ENCODE data around the gene DIAPH1.

DIAPH1 gene

DNA sequence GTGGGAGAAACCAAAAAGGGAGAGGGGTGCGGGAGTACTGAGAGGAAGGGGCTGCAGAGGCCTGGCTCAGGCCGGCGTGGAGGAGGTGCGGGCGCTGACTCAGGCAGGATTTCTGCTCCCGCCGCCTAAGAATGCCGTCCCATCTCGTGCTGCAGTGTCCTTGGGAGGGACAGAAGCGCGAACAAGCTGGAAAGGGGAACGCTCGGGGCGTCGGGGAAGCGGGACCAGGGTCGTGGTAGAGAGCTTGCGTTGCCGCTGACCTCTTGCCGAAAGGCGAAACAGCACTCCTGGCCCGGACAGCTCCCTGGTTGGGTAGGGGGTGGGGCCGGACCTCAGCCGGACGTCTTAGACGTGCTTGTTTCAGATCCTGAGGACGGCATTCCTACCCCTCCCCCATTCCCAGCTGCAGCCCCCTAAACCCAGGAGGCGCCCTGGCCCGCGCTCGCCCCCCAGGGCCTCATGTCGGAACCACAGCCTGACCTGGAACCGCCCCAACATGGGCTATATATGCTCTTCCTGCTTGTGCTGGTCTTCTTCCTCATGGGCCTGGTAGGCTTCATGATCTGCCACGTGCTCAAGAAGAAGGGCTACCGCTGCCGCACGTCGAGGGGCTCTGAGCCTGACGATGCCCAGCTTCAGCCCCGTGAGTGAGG is 19.1 kb upstream of the DIAPH1 start:
- Histone ChIP-seq H3K9me3 (replicated peaks; ENCODE audit: insufficient read depth, low read length) (no peaks in the 10 kb centered on the region), H3K9ac (ENCODE audit: low read length) (peak overlapping the region; percentile 51; the same call in 1 of the 2 replicates), H2AFZ (ENCODE audit: low read length) (peak overlapping the region; percentile 98), H3K9me2 (replicated peaks; ENCODE audit: insufficient read depth, low read length) (no peaks in the 10 kb centered on the region), H3K4me2 (ENCODE audit: low read depth, low read length) (peak overlapping the region; percentile 95), H3K79me2 (ENCODE audit: low read length) (peaks cover 35% of the 10 kb centered on the region), H3K4me1 (ENCODE audit: low read length) (peaks cover 16% of the 10 kb centered on the region), H3K4me3 (ENCODE audit: low read length) (peak overlapping the region; percentile 81), H3K27me3 (replicated peaks; ENCODE audit: insufficient read depth, low read length) (no peaks in the 10 kb centered on the region), H3K36me3 (replicated peaks; ENCODE audit: insufficient read depth, low read length) (no peaks in the 10 kb centered on the region), H3F3A (ENCODE audit: insufficient read depth, low read length) (peaks cover 16% of the 10 kb centered on the region; the same call in 1 of the 2 replicates), H3K27ac (ENCODE audit: low read length) (no peak overlapping the region), H4K20me1 (ENCODE audit: insufficient read depth, low read length) (peaks cover 4% of the 10 kb centered on the region; the same call in 1 of the 2 replicates)
- DNase-seq = peak; percentile 48
- no peak for TF ChIP-seq EZH2 (optimal IDR thresholded peaks at IDR 0.05; ENCODE audit: low read depth, low read length)
- TF ChIP-seq, protein P1, sequence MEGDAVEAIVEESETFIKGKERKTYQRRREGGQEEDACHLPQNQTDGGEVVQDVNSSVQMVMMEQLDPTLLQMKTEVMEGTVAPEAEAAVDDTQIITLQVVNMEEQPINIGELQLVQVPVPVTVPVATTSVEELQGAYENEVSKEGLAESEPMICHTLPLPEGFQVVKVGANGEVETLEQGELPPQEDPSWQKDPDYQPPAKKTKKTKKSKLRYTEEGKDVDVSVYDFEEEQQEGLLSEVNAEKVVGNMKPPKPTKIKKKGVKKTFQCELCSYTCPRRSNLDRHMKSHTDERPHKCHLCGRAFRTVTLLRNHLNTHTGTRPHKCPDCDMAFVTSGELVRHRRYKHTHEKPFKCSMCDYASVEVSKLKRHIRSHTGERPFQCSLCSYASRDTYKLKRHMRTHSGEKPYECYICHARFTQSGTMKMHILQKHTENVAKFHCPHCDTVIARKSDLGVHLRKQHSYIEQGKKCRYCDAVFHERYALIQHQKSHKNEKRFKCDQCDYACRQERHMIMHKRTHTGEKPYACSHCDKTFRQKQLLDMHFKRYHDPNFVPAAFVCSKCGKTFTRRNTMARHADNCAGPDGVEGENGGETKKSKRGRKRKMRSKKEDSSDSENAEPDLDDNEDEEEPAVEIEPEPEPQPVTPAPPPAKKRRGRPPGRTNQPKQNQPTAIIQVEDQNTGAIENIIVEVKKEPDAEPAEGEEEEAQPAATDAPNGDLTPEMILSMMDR (IDR thresholded peaks at IDR 0.05; ENCODE audit: low read length) = peak; percentile 34
- no peak for TF ChIP-seq EZH2phosphoT487 (IDR thresholded peaks at IDR 0.05; ENCODE audit: low read length)

DNA sequence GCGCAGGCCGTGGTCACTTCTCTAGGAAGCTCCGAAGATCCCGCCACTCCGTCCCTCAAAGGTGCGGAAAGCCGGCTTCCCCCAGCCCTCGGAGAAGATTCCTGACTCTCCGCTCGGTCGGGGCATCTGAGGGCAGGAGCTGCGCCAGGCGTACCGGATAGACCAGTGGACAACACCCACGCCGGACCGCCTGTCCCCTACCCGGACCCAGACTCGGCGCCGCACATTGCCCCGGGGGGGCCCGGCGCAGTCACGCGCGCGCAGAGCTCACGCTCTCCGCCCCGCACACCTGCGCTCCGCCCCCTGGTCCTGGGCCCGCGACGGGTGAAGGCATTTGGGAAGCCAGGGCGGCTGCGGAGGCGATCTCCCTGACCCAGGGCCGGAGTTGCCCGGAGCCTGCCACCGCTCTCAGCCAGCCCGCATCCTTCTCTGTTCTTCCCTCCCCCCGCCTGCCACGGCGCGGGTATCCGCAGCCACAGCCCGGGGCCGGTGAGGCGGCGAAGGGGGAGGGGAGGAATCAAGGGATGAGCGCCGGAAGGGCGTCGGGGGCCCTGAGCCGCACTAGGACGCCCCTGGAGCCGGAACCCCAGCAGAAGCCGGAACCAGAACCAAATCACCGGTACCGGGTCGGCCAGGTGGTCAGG is 18.4 kb upstream of the DIAPH1 start:
- H3K4me3 ChIP-seq (ENCODE audit: low read length) = peak overlapping the region; percentile 81
- H2AFZ ChIP-seq (ENCODE audit: low read length) = peak overlapping the region; percentile 98
- H3F3A ChIP-seq (ENCODE audit: insufficient read depth, low read length) = peaks cover 16% of the 10 kb centered on the region; the same call in 1 of the 2 replicates
- H3K27ac ChIP-seq (ENCODE audit: low read length) = no peak overlapping the region
- H3K9me2 ChIP-seq (replicated peaks; ENCODE audit: insufficient read depth, low read length) = no peaks in the 10 kb centered on the region
- H3K9ac ChIP-seq (ENCODE audit: low read length) = peak overlapping the region; percentile 51; the same call in 1 of the 2 replicates
- H3K9me3 ChIP-seq (replicated peaks; ENCODE audit: insufficient read depth, low read length) = no peaks in the 10 kb centered on the region
- DNase-seq = peak; percentile 30
- peaks cover 4% of the 10 kb centered on the region; the same call in 1 of the 2 replicates for H4K20me1 ChIP-seq (ENCODE audit: insufficient read depth, low read length)
- H3K4me2 ChIP-seq (ENCODE audit: low read depth, low read length) = peak overlapping the region; percentile 95
- no peaks in the 10 kb centered on the region for H3K27me3 ChIP-seq (replicated peaks; ENCODE audit: insufficient read depth, low read length)
- peaks cover 16% of the 10 kb centered on the region for H3K4me1 ChIP-seq (ENCODE audit: low read length)
- H3K36me3 ChIP-seq (replicated peaks; ENCODE audit: insufficient read depth, low read length) = no peaks in the 10 kb centered on the region
- TF ChIP-seq, protein P1 (IDR thresholded peaks at IDR 0.05; ENCODE audit: low read length) = no peak
- TF ChIP-seq EZH2phosphoT487 (IDR thresholded peaks at IDR 0.05; ENCODE audit: low read length) (no peak), EZH2 (optimal IDR thresholded peaks at IDR 0.05; ENCODE audit: low read depth, low read length) (no peak)
- H3K79me2 ChIP-seq (ENCODE audit: low read length) = peaks cover 41% of the 10 kb centered on the region

DNA sequence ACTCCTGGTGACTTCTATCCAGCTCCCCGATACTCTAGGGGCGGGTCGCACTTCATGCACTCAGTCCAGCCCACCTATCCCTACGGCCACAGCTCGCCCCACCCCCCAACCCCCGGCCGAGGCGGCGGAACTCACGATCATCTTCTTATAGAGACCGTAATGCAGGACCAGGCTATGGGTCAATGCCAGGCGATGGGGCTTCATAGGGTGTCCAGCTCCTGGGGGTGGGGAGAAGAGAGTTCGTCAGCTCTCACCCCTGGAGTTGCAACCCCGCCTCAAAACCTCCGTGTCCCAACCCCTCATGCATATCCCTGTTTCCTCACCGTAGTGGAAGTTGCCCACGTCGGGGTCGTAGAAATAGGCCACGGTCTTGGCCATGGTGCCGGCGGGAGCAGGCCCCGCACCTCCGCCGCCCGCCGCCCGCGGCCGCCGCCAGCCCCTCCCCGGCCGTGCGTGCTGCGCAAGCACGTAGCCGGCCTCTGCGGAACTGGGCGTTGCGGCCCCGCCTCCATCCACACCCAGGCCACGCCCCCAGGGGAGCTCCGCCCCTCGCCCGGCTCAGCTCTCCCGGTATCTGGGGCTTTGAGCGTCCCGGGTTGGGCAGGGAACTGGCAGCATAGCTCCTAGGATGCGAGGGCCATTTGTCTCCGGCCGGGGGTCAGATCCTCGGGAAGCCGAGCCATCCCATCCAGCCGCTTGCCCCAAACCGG is 17.8 kb upstream of the DIAPH1 start, which contains the start of the genes HDAC3 and RELL2:
HDAC3 (minus strand) TSS at position 437 of the 710 bp plus-strand sequence; CDS start at position 378, 59 bp downstream.
RELL2 (plus strand) TSS at position 585 of the 710 bp plus-strand sequence. CDS start 1,229 bp downstream, outside the sequence.
- Histone ChIP-seq H3K36me3 (replicated peaks; ENCODE audit: insufficient read depth, low read length) (no peaks in the 10 kb centered on the region), H3K4me1 (ENCODE audit: low read length) (peaks cover 16% of the 10 kb centered on the region), H3K4me3 (ENCODE audit: low read length) (peak within 1 kb of the TSS; percentile 97), H3F3A (ENCODE audit: insufficient read depth, low read length) (peaks cover 12% of the 10 kb centered on the region; the same call in 1 of the 2 replicates), H3K27ac (ENCODE audit: low read length) (no peak within 1 kb of the TSS; the same call in 1 of the 2 replicates), H3K79me2 (ENCODE audit: low read length) (peaks cover 44% of the 10 kb centered on the region), H3K27me3 (replicated peaks; ENCODE audit: insufficient read depth, low read length) (no peaks in the 10 kb centered on the region), H4K20me1 (ENCODE audit: insufficient read depth, low read length) (peaks cover 4% of the 10 kb centered on the region; the same call in 1 of the 2 replicates), H3K9me2 (replicated peaks; ENCODE audit: insufficient read depth, low read length) (no peaks in the 10 kb centered on the region), H3K9me3 (replicated peaks; ENCODE audit: insufficient read depth, low read length) (no peaks in the 10 kb centered on the region), H3K9ac (ENCODE audit: low read length) (peak within 1 kb of the TSS; percentile 84), H3K4me2 (ENCODE audit: low read depth, low read length) (peak within 1 kb of the TSS; percentile 95), H2AFZ (ENCODE audit: low read length) (peak within 1 kb of the TSS; percentile 98)
- peak; percentile 88 for DNase-seq
- TF ChIP-seq EZH2 (optimal IDR thresholded peaks at IDR 0.05; ENCODE audit: low read depth, low read length) = no peak
- TF ChIP-seq EZH2phosphoT487 (IDR thresholded peaks at IDR 0.05; ENCODE audit: low read length) = no peak
- TF ChIP-seq, protein P1 (IDR thresholded peaks at IDR 0.05; ENCODE audit: low read length) = no peak
